ENCODE results near the gene APOO. TPM values are rescaled to one million over a fixed set of nuclear protein-coding genes. Genes with fewer than 3 reads are reported as not detected.
A peak's percentile ranks its signal among the peaks of the same experiment; 100 is the strongest.

The APOO gene
- total and polyA plus RNA-seq, 7 experiments from 2014 or later: 5.4 to 21.2 (median 13.9) TPM

DNA sequence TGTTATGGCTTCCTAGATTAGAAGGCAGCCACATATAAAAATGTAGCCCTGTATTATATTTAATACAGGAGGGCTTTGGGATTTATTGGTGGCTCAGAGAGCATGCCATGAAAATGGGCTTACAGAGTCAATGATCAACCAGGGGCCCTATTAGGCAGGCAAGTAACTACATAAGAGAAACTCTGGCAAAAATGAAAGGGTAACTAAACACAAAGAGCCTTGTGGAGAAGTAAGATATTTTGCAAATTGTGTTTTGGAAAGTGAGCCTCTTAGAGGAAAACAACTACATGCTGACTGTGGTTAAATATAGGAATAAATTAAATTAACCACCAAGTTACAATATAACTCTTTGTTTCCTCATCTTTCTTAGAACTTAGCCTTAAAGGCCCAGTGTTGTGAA, 119.2 kb downstream of the APOO start:
- Histone ChIP-seq H3K36me3 (ENCODE audit: control insufficient read depth in 2 of 3, insufficient read depth in 3 of 3, low read length in 3 of 3) (peaks cover 5 to 15% (median 5%) of the 10 kb centered on the region in 3 experiments), H3K4me1 (ENCODE audit: control insufficient read depth in 2 of 2, insufficient read depth in 2 of 2, low read length in 2 of 2) (peaks cover 6 to 9% of the 10 kb centered on the region in 2 donors), H3K27me3 (ENCODE audit: control insufficient read depth in 2 of 2, insufficient read depth in 2 of 2, low read length in 2 of 2) (no peaks in the 10 kb centered on the region), H3K9me3 (ENCODE audit: control insufficient read depth in 2 of 3, low read length in 3 of 3) (no peaks in the 10 kb centered on the region), H3K4me3 (ENCODE audit: low read length) (no peak overlapping the region), H3K27ac (ENCODE audit: low read depth, low read length) (no peak overlapping the region)
- CTCF ChIA-PET: no interaction called here
- Mint-ChIP-seq H3K9me3 (peaks cover 0 to 2% (median 0%) of the 10 kb centered on the region in 11 donors), H3K4me1 (peaks cover 8 to 26% (median 19%) of the 10 kb centered on the region in 7 donors), H3K27me3 (no peaks in the 10 kb centered on the region), H3K4me3 (no peak overlapping the region), H3K27ac (peak overlapping the region in 1 of 9 donors; percentile 29), H3K36me3 (peaks cover 6 to 24% (median 19%) of the 10 kb centered on the region in 5 donors)
- POLR2A ChIA-PET: no interaction called here
- ATAC-seq: no peak
- no peak for DNase-seq
- intact Hi-C loops (cut with micrococcal nuclease): loop anchor here in 1 of 2 donors (10.0 kb wide), 2 partner anchors 1844 to 1954 kb away; partner anchors contain the start of genes MBTPS2 and SMS

DNA sequence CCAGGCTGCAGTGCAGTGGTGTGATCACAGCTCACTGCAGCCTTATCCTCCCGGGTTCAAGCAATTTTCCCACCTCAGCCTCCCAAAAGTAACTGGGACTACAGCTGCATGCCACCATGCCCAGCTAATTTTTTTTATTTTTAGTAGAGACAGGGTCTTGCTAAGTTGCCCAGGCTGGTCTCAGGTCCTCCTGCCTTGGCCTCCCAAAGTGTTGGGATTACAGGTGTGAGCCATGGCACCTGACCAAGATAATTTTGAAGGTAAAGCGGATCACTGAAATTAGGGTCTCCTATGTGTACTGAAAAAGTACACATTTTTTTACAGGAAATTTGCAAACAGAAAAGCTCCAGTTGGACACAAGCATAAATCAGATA, 120.0 kb downstream of the APOO start:
- CTCF ChIA-PET: interaction anchor here (0.7 kb wide), 1 partner anchor 164 kb away, joined by 6 read pairs; no protein-coding TSS in a partner anchor
- peaks cover 9 to 26% (median 21%) of the 10 kb centered on the region in 7 donors for H3K4me1 Mint-ChIP-seq
- H3K4me3 Mint-ChIP-seq: no peak overlapping the region
- peaks cover 5 to 15% (median 5%) of the 10 kb centered on the region in 3 experiments for H3K36me3 ChIP-seq (ENCODE audit: control insufficient read depth in 2 of 3, insufficient read depth in 3 of 3, low read length in 3 of 3)
- no peak overlapping the region for H3K27ac Mint-ChIP-seq
- peaks cover 6 to 10% of the 10 kb centered on the region in 2 donors for H3K4me1 ChIP-seq (ENCODE audit: control insufficient read depth in 2 of 2, insufficient read depth in 2 of 2, low read length in 2 of 2)
- no peaks in the 10 kb centered on the region for H3K27me3 ChIP-seq (ENCODE audit: control insufficient read depth in 2 of 2, insufficient read depth in 2 of 2, low read length in 2 of 2)
- ATAC-seq: no peak
- no peaks in the 10 kb centered on the region for H3K27me3 Mint-ChIP-seq
- POLR2A ChIA-PET: no interaction called here
- intact Hi-C loops (cut with micrococcal nuclease): loop anchor here in 1 of 2 donors (10.0 kb wide), 2 partner anchors 1843 to 1953 kb away; partner anchors contain the start of genes MBTPS2 and SMS
- H3K36me3 Mint-ChIP-seq: peaks cover 6 to 24% (median 19%) of the 10 kb centered on the region in 5 donors
- no peak overlapping the region for H3K27ac ChIP-seq (ENCODE audit: low read depth, low read length)
- no peak overlapping the region for H3K4me3 ChIP-seq (ENCODE audit: low read length)
- H3K9me3 ChIP-seq (ENCODE audit: control insufficient read depth in 2 of 3, low read length in 3 of 3): no peaks in the 10 kb centered on the region
- H3K9me3 Mint-ChIP-seq: peaks cover 0 to 2% (median 0%) of the 10 kb centered on the region in 11 donors
- no peak for DNase-seq

GRCh38 chrX:23786268-23786815, 121.4 kb downstream of the APOO start:
- intact Hi-C loops (cut with micrococcal nuclease): loop anchor here in 1 of 2 donors (10.0 kb wide), 2 partner anchors 1842 to 1952 kb away; partner anchors contain the start of genes MBTPS2 and SMS

DNA sequence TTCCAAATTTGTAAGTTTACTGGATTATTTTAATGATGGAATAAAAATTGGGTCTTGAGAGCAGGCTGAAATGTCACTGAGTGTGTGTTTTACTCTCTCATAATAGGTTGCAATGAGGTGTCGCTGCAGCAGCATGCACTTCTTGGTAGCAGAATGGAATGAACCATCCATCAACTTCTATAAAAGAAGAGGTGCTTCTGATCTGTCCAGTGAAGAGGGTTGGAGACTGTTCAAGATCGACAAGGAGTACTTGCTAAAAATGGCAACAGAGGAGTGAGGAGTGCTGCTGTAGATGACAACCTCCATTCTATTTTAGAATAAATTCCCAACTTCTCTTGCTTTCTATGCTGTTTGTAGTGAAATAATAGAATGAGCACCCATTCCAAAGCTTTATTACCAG, 122.2 kb downstream of the APOO start:
- POLR2A ChIA-PET: no interaction called here
- no peak for DNase-seq
- Mint-ChIP-seq H3K4me1 (peaks cover 14 to 40% (median 35%) of the 10 kb centered on the region in 7 donors), H3K36me3 (peaks cover 6 to 24% (median 19%) of the 10 kb centered on the region in 5 donors), H3K4me3 (peak overlapping the region in 9 of 10 donors; percentile 49 to 98 (median 92)), H3K27me3 (no peaks in the 10 kb centered on the region), H3K9me3 (peaks cover 0 to 2% (median 0%) of the 10 kb centered on the region in 11 donors), H3K27ac (peak overlapping the region in 4 of 9 donors; percentile 56 to 97 (median 97))
- Histone ChIP-seq H3K36me3 (ENCODE audit: control insufficient read depth in 2 of 3, insufficient read depth in 3 of 3, low read length in 3 of 3) (peaks cover 5 to 15% (median 5%) of the 10 kb centered on the region in 3 experiments), H3K4me1 (ENCODE audit: control insufficient read depth in 2 of 2, insufficient read depth in 2 of 2, low read length in 2 of 2) (peaks cover 13 to 17% of the 10 kb centered on the region in 2 donors), H3K27ac (ENCODE audit: low read depth, low read length) (no peak overlapping the region), H3K4me3 (ENCODE audit: low read length) (no peak overlapping the region), H3K9me3 (ENCODE audit: control insufficient read depth in 2 of 3, low read length in 3 of 3) (no peaks in the 10 kb centered on the region), H3K27me3 (ENCODE audit: control insufficient read depth in 2 of 2, insufficient read depth in 2 of 2, low read length in 2 of 2) (no peaks in the 10 kb centered on the region)
- no peak for ATAC-seq
- CTCF ChIA-PET: no interaction called here
- intact Hi-C loops (cut with micrococcal nuclease): loop anchor here in 1 of 2 donors (10.0 kb wide), 2 partner anchors 1841 to 1951 kb away; partner anchors contain the start of genes MBTPS2 and SMS

More at GRCh38 chrX:23786268-23786815, 121.4 kb downstream of the APOO start:
- POLR2A ChIA-PET: no interaction called here
- Mint-ChIP-seq H3K27me3 (no peaks in the 10 kb centered on the region), H3K4me1 (peaks cover 14 to 37% (median 33%) of the 10 kb centered on the region in 7 donors), H3K4me3 (peak overlapping the region in 2 of 10 donors; percentile 92), H3K27ac (peak overlapping the region in 2 of 9 donors; percentile 25 to 26), H3K9me3 (peaks cover 0 to 2% (median 0%) of the 10 kb centered on the region in 11 donors), H3K36me3 (peaks cover 6 to 24% (median 19%) of the 10 kb centered on the region in 5 donors)
- Histone ChIP-seq H3K4me3 (ENCODE audit: low read length) (no peak overlapping the region), H3K27me3 (ENCODE audit: control insufficient read depth in 2 of 2, insufficient read depth in 2 of 2, low read length in 2 of 2) (no peaks in the 10 kb centered on the region), H3K9me3 (ENCODE audit: control insufficient read depth in 2 of 3, low read length in 3 of 3) (no peaks in the 10 kb centered on the region), H3K36me3 (ENCODE audit: control insufficient read depth in 2 of 3, insufficient read depth in 3 of 3, low read length in 3 of 3) (peaks cover 5 to 15% (median 5%) of the 10 kb centered on the region in 3 experiments), H3K27ac (ENCODE audit: low read depth, low read length) (no peak overlapping the region), H3K4me1 (ENCODE audit: control insufficient read depth in 2 of 2, insufficient read depth in 2 of 2, low read length in 2 of 2) (peaks cover 13 to 17% of the 10 kb centered on the region in 2 donors)
- no peak for ATAC-seq
- CTCF ChIA-PET: interaction anchor here (0.7 kb wide), 1 partner anchor 9 kb away, joined by 5 read pairs; no protein-coding TSS in a partner anchor
- DNase-seq: no peak

- DNase-seq: peak in 1 of 9 donors; percentile 2
- peaks cover 5 to 15% (median 5%) of the 10 kb centered on the region in 3 experiments for H3K36me3 ChIP-seq (ENCODE audit: control insufficient read depth in 2 of 3, insufficient read depth in 3 of 3, low read length in 3 of 3)
- peak overlapping the region in 8 of 9 donors; percentile 97 to 99 (median 97) for H3K27ac Mint-ChIP-seq
Observed at GRCh38 chrX:23784470-23785331, 123.0 kb downstream of the APOO start.

More at GRCh38 chrX:23784470-23785331, 123.0 kb downstream of the APOO start:
- Mint-ChIP-seq H3K4me3 (peak overlapping the region; percentile 84 to 98 (median 95)), H3K9me3 (peaks cover 0 to 3% (median 0%) of the 10 kb centered on the region in 11 donors), H3K4me1 (peaks cover 14 to 40% (median 35%) of the 10 kb centered on the region in 7 donors), H3K36me3 (peaks cover 6 to 24% (median 19%) of the 10 kb centered on the region in 5 donors), H3K27me3 (no peaks in the 10 kb centered on the region)
- Histone ChIP-seq H3K27ac (ENCODE audit: low read depth, low read length) (peak overlapping the region; percentile 88), H3K27me3 (ENCODE audit: control insufficient read depth in 2 of 2, insufficient read depth in 2 of 2, low read length in 2 of 2) (no peaks in the 10 kb centered on the region), H3K4me3 (ENCODE audit: low read length) (peak overlapping the region; percentile 91), H3K9me3 (ENCODE audit: control insufficient read depth in 2 of 3, low read length in 3 of 3) (no peaks in the 10 kb centered on the region), H3K4me1 (ENCODE audit: control insufficient read depth in 2 of 2, insufficient read depth in 2 of 2, low read length in 2 of 2) (peaks cover 13 to 17% of the 10 kb centered on the region in 2 donors)
- no peak for ATAC-seq
- POLR2A ChIA-PET: interaction anchor here (0.6 to 2.7 kb wide), 5 partner anchors 11 to 365 kb away, joined by 5 to 24 read pairs (median 16); partner anchors contain the start of genes EIF2S3 and ZFX
- CTCF ChIA-PET: interaction anchor here (0.6 to 3.0 kb wide), 4 partner anchors 46 to 269 kb away, joined by 5 to 15 read pairs (median 5); no protein-coding TSS in a partner anchor
- intact Hi-C loops (cut with micrococcal nuclease): loop anchor here (5.0 to 10.0 kb wide), 6 partner anchors 363 to 1950 kb away; partner anchors contain the start of genes MBTPS2 (in 1 of the 2), PDK3 (in 1 of the 2), POLA1 (in 1 of the 2) and SMS (in 1 of the 2)
